NCI-H2196 (cell line): ENCODE results near the gene SH3BP2.

Experiments
- DNase-seq: peaks from one replicate; lab custom pipeline; 2025; ENCODE audit not compliant: unreplicated experiment; lab: John Stamatoyannopoulos, UW

SH3BP2 gene

GRCh38 chr4:2830632-2831610, 38.0 kb downstream of the SH3BP2 start:
- DNase-seq: no peak

DNA sequence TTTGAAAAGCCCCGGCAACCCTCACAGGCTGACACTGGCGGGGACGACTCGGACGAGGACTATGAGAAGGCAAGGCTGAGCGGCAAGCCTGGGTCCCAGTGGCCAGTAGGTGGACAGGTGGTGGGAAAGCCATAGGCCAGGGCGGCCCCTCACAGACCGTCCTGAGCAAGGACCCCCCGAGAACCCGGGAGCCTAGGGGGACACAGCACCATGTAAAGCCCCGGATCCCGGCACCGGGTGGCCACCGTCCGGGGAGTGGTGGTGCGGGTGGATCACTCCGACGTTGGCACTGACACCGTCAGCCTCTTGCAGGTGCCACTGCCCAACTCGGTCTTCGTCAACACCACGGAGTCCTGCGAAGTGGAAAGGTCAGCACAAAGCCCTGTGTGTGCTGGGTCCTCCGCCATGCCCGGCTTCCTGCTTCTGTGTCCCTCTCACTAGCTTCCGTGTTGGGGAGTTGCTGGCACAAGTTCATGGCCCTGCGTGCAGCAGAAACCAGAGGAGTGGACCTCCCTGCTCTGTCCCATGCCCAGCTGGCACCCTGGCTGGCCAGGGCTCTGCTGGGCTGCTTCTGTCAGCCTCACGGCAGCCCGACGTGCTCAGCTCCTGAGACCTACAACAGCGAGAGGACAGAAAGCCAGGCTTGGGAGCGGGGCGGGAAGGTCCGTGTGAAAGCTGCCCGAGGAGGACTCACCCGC, 38.9 kb downstream of the SH3BP2 start:
- DNase-seq: no peak

DNA sequence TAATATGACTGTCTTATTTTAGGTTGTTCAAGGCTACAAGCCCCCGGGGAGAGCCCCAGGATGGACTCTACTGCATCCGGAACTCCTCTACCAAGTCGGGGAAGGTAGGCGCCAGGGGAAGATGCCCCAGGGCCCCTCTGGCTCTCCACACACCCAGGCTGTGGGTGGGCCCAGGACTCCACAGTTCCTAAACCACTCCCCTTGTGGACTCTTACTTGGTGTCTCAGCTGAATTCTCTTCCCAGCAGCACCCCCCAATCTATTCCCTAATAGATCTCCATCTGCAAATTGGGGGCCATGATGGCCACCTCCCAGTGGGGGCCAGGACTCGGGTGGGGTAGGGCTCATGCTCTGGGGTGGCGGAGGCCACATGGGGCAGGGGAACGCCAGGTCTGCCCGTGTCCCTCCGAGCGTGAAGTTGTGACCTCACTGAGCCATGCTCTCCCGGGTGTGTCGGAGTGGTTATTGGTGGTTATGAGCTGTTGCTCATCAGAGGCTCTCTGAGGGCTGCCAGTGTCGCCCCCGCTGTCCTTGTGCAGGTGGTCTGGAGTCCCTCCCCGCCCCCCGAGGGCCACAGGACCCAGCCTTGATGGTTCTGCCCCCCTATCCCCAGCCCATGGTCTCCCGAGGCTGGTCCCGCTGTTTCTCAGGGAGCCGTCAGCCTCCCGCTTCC, 39.6 kb downstream of the SH3BP2 start:
- DNase-seq: no peak

DNA sequence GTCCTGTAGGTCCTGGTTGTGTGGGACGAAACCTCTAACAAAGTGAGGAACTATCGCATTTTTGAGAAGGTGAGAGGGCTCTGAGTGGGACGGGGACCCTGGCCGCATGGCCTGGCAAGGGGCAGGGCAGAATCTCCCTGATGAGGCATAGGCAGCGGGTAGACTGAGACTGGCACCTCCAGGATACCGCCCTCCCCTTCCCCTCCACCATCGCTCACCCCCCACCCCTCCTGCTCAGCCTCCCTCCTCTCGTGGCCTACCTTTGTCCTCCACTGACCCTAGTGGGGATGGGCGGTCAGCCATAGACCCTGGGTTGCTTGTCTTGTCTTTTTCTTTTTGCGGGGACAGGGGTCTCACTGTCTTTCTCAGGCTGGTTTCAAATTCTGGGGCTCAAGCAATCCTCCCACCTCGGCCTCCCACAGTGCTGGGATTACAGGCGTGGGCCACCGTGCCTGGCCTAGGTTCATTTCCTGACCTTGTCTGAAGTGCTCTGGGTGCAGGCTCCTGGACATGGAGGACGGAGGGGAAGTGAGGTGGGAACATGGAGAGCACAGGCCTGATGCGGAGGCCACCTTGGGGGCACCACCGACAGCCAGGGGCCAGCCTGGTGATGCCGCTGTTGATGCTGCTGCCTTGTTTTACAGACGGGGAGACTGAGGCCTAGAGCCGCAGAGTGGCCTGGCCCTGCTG, 40.2 kb downstream of the SH3BP2 start:
- DNase-seq: no peak

DNA sequence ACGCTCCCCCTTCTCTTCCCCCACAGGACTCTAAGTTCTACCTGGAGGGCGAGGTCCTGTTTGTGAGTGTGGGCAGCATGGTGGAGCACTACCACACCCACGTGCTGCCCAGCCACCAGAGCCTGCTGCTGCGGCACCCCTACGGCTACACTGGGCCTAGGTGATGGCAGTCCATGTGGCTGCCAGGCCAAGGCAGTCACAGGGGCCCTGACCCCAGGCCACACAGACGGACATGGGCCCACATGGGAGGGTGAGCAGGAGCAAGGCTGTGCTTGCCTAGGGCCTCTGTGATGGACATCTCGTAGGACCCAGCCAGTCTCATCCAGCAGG, 40.8 kb downstream of the SH3BP2 start:
- no peak for DNase-seq

- no peak for DNase-seq
Observed at GRCh38 chr4:2834001-2834921, 41.4 kb downstream of the SH3BP2 start.

DNA sequence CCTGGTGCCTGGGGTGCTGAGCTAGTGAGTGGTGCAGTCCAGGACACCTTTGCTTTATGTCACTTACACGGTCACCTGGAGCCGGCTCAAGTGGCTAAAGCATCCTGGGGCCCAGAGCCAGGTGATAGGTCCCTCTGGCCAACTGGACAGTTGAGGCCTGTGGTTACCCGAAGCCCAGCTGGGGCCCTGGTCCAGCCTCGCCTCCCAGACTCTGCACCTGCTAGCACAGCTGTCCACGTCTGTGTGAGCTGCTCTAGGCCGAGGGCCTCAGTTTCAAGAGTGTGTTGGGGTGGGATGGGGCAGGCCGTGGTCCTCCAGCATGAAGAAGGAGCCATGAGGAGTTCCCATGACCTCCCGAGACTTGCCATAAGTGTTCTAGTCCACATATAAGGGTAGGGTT, 43.1 kb downstream of the SH3BP2 start:
- DNase-seq: no peak

DNA sequence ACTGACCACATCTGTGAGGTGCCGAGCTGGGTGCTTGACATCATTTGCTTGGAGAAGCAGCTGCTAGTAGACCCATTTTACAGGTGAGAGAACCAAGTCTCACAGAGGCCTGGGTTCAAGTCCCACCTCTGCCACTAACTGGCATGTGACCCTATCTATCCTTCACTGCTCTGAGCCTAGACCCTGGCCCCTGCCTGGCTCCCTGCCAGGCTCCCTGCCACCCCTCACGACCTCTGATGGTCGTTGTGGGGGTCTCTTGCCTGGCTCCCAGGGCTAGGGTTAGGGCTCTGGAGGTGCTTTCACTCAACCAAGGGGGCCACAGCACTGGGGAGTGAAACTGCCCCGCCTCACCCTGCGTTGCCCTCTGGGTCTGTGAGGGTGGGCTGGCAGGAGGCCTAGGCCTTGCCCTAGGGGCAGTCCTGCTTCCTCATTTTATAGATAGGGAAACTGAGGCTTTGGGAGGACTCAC, 43.5 kb downstream of the SH3BP2 start:
- DNase-seq: no peak

DNA sequence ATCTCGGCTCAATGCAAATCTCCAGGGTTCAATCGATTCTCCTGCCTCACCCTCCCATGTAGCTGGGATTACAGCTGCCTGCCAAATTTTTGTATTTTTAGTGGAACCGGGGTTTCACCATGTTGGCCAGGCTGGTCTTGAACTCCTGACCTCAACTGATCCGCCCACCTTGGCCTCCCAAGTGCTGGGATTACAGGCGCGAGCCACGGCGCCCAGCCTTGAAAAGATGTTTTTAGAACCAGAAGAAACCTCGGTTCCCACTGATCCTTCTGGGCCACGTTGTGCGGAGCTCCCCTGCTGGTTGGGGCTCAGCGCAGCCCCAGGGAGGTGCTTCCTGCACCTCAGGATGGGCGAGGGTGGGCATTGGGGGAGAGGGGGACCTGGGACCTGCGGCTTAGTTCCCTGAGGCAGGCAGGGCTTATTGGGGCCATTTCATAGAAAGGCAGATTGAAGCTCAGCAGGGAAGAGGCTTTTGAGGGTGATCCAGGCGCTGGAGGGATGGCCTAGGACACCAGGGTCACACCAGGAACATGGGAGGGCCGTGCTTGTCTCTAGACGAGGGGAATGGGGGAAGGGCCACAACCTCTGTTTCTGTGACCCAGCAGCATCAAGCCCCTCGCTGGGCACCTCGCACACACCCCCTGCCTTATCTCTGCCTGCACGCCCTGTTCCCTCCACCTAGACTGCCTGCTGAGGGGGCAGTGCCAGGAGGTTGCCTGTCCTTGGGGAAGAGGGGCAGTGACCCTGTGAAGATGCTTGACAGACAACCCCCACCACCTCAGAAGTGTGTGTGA, 44.4 kb downstream of the SH3BP2 start:
- no peak for DNase-seq

DNA sequence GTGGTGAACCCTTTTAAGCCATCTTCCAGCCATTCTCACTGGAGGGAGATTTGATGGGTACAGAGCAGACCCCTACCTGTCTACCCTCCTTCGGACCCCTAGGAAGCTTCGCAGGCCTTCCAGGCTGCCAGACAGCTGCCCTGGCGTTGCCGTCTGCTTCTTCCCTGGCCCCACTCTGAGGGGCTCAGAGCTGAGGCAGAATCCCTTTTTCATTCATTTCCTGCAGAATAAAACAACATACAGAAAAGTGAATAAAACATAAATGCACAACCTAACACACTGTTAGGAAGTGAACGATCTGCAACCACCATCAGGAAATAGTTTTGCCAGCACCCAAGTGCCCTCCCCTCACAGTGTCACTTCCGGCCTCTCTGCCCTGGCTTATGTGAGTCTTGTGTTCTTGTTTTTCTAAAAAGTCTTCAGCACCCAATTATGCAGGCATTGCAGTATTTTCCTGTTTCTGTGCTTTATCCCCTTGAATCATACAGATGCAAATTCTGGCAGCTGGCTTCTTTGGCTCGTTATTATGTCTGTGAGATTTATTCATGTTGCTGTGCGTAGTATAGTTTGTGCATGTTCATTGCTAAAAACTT, 45.1 kb downstream of the SH3BP2 start:
- DNase-seq: no peak

- no peak for DNase-seq
Observed at GRCh38 chr4:2839060-2839459, 46.2 kb downstream of the SH3BP2 start.

- DNase-seq: no peak
Observed at GRCh38 chr4:2842687-2843262, 49.9 kb downstream of the SH3BP2 start.

DNA sequence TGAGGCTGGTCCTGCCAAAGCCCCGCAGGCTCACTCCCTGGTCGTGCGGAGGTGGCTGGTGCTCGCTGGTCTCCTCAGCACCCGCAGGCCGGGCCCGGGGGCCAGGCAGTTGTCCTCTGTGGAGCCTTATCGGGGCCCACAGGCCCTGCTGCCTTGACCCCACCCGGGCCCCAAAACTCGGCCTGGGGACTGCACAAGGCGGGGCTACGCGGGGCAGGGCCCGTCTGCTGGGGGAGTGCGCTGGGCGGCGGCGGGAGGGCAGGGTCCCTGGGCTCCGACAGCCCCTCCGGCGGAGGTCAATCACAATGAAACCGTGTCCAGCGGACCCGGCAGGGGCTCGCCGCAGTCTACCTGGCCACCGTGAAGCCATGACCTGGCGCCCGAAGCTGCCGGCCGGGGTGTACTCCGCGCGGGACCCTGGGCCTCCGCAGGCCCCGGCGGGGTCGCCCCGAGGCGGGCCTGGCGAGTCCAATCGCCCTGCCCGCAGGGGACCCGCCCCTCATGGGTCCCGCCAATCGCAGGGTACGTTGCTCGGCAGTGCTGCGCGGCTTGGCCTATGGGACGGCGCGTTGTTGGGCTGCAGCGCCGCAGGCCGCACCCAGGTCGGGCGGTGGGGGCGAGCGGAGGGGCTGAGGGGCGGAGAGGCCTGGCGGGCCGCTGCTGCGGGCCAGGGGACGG, 50.5 kb downstream of the SH3BP2 start, which contains the start of gene ADD1:
Gene ADD1 (plus strand): TSS at position 582 of the 678 bp plus-strand sequence. CDS start 32,072 bp downstream, outside the sequence.
- peak; percentile 82 for DNase-seq

- no peak for DNase-seq
Observed at GRCh38 chr4:2843941-2844584, 51.2 kb downstream of the SH3BP2 start.

DNA sequence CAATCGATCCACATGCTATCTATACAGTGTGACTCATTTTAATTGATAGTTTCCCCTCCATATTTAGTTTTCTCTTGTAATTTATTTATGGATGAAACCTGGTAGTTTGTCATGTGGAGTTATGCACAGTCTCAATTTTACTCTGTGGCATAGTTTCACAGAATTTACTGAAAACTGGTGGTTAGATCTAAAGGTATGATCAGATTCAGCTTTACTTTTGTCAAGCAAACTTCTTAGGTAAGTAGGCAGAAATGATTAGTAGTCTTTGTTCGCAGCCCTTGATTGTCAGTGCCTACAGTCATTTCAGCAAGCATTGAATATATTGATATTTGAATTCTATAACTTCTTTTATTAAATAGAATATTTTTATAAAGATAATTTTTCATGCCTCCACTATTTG, 53.3 kb downstream of the SH3BP2 start:
- no peak for DNase-seq

DNA sequence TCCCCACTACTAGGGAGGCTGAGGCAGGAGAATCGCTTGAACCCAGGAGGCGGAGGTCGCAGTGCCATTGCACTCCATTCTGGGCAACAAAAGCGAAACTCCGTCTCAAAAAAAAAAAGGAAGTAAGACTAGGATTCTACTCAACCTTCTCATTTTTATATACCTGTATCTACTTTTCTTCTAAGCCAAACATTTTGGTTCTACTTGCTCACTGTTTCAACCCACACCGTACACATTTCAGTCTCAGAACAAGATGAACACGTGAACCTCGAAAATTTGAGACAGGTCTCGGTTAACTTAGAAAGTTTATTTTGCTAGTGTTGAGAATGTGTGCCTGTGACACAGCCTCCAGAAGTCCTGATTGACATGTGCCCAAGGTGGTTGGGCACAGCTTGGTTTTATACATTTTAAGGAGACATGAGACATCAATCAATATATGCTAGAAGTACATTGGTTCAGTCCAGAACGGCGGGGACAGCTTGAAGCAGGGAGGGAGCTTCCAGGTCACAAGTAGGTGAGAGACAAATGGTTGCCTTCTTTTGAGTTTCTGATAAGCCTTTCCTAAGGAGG, 54.5 kb downstream of the SH3BP2 start:
- no peak for DNase-seq

- DNase-seq: peak; percentile 26
Observed at GRCh38 chr4:2848449-2848848, 55.6 kb downstream of the SH3BP2 start.
